ENCODE results near the gene ETAA1.

The ETAA1 gene

DNA sequence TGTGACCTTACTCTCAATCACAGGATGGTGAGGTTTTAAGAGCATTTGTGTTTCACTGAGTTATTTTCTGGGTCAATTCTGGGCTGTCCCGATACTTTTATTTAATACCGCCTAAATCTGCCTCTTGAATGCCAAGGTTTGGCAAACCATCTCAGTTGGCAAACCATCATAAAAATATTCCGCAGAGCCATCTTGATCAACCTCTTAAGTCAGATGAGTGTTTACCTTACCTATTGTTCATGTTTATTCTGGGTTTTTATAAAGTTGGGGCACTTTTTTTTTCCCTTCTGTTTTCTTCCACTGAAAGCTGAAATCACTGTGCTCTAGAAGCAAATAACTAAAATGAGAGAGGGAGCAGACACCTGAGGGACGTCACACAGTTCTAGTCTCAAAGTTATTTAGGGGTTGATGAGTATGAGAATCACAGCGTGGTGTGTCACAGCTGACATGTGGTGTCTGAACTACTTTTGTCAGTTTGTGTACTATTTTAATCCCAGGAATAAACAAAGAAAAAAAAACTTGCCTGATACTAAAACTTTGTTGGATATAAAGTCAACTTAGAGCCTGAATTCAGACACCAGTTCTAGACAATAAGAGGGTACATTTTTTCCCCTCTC is 48.6 kb downstream of the ETAA1 start:
- DNase-seq, result peak; percentile 16

DNA sequence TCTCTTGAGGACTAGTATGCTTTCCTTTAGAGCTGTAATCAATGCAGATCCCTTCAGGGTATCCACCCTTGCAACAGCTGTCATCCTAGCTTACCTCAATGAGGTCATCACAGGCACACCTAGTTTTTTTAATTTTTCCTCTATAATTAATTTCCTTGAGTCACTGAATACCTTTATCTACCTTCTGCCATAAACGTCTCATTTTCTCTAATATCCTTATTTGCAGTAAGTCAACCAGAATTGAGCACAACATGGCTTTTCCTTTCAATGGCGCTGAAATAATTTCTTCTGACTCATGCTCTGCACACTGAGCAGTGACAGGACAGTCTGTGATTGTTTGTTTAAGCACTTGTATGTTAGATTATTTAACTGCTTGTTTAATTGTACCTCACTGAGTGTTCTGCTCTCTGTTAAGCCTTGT is 49.4 kb downstream of the ETAA1 start:
- peak; percentile 52 for DNase-seq

- DNase-seq, result no peak
These were observed 51.5 kb downstream of the ETAA1 start for GRCh38 chr2:67448648-67449047.

- DNase-seq, result peak; percentile 12
These were observed 54.1 kb downstream of the ETAA1 start for GRCh38 chr2:67451086-67451832.

GRCh38 chr2:67453310-67453709 is 56.2 kb downstream of the ETAA1 start:
- no peak for DNase-seq

DNA sequence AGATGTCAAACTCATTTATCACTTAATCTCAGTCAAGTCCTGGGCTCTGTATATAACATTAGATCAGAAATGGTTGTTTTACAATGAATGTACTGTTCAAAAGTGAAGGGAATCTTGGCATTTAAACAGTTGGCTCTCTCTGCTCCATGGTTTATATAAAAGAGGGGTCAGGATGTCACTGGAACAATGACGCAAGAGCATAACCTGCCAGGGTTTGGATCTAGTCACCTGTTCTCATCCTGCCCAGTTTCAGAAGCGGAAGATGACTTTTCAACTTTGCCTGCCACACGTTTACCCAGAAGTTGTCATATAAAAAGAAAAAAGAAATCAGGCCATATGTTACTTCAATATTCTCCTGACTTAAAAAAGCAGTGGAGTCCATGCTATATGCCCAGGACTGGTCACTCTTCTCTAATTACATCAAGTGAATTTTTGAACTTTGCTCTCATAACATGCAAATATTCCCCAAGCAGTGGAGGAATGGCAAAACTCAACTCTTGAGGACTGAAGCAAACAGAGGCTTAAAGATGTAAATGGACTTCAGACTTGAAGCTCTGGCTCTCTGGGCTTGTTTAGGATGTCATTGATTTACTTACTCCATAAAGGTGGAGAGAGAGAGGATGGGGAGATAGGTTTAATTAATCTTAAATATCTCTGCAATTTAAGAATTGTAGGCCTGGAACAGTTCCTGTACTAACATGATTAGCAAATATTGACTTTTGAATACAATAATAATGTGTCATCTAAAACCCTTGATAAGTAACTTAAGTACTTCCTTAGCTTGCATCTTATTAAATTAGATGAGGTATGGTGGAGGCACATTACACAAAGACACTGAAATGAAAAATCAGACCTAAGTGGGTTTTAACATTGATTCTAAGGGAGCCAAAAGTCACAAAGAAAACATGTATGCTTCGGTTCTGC is 58.3 kb downstream of the ETAA1 start:
- DNase-seq, result no peak

DNA sequence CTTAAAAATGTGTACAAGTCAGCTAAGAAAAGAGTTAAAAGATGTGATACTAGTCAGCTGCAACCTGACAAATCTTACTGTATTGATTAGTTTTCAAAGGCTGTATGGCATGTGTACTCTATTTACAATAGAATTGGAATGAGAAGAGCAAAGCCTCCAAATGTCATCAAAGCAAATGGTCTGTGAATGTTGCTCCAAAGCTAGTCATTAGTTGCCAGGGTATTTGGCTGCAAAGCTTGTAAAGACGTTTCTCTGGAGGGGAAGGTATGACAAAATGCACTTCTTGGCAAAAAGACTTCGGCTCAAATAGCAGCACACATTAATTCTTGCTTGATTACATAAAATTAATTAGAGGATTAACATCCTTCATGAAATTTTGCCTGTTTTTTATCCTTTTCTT is 59.3 kb downstream of the ETAA1 start:
- DNase-seq, result no peak

GRCh38 chr2:67457699-67458098 is 60.6 kb downstream of the ETAA1 start:
- DNase-seq, result no peak

- DNase-seq, result no peak
These were observed 62.6 kb downstream of the ETAA1 start for GRCh38 chr2:67459761-67460160.

Measured in NCI-H2029 (cell line).